Ishikawa (cell line): ENCODE results near the gene KCNJ13.

Experiments used
- CEBPB ChIP-seq: IDR thresholded peaks from 2 replicates; pipeline ENCODE4 v1.6.1; 2012
- CREB1 ChIP-seq: IDR thresholded peaks from 2 replicates; pipeline ENCODE4 v1.6.1; 2012; ENCODE audit warnings: low read depth
- EGR1 ChIP-seq: IDR thresholded peaks from 2 replicates; pipeline ENCODE4 v1.6.1; 2012
- RAD21 ChIP-seq: IDR thresholded peaks from 2 replicates; pipeline ENCODE4 v1.6.1; 2012; ENCODE audit warnings: low read depth
- TAF1 ChIP-seq: IDR thresholded peaks from 2 replicates; pipeline ENCODE4 v1.6.1; 2012; ENCODE audit warnings: low read depth, mild to moderate bottlenecking
- TEAD4 ChIP-seq: IDR thresholded peaks from 2 replicates; pipeline ENCODE4 v1.6.1; 2012
- YY1 ChIP-seq: IDR thresholded peaks from 2 replicates; pipeline ENCODE4 v1.6.1; 2012; ENCODE audit warnings: low read depth
- TF ChIP-seq, protein P1 (sequence below): IDR thresholded peaks from 2 replicates; pipeline ENCODE4 v1.6.1; 2012; ENCODE audit warnings: low read depth, mild to moderate bottlenecking
- TF ChIP-seq, protein P2 (sequence below): IDR thresholded peaks from 2 replicates; pipeline ENCODE4 v1.6.1; 2012

DNA sequence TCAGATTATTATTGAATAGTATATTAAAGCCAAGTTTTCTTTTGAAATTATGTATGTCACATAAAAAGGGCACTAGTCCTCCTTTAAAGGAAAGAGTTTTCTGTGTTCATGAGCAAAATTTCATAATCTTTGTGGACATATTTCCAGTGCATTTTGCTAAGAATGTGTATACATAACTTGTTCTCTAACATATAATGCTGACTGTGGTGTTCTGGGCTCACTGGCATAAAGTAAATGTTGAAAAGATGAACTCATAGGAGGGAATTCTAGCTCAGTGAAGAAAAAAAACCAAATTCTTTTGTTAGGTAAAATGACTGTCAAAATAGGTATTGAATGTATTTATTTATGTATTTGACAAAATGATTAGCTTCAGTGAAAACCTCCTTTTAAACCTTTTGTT, 6.2 kb downstream of the KCNJ13 start:
- TF ChIP-seq TEAD4 (no peak), RAD21 (no peak), YY1 (no peak), TAF1 (no peak), EGR1 (no peak), CEBPB (no peak), CREB1 (no peak)
- TF ChIP-seq, protein P1, sequence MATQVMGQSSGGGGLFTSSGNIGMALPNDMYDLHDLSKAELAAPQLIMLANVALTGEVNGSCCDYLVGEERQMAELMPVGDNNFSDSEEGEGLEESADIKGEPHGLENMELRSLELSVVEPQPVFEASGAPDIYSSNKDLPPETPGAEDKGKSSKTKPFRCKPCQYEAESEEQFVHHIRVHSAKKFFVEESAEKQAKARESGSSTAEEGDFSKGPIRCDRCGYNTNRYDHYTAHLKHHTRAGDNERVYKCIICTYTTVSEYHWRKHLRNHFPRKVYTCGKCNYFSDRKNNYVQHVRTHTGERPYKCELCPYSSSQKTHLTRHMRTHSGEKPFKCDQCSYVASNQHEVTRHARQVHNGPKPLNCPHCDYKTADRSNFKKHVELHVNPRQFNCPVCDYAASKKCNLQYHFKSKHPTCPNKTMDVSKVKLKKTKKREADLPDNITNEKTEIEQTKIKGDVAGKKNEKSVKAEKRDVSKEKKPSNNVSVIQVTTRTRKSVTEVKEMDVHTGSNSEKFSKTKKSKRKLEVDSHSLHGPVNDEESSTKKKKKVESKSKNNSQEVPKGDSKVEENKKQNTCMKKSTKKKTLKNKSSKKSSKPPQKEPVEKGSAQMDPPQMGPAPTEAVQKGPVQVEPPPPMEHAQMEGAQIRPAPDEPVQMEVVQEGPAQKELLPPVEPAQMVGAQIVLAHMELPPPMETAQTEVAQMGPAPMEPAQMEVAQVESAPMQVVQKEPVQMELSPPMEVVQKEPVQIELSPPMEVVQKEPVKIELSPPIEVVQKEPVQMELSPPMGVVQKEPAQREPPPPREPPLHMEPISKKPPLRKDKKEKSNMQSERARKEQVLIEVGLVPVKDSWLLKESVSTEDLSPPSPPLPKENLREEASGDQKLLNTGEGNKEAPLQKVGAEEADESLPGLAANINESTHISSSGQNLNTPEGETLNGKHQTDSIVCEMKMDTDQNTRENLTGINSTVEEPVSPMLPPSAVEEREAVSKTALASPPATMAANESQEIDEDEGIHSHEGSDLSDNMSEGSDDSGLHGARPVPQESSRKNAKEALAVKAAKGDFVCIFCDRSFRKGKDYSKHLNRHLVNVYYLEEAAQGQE = no peak
- TF ChIP-seq, protein P2, sequence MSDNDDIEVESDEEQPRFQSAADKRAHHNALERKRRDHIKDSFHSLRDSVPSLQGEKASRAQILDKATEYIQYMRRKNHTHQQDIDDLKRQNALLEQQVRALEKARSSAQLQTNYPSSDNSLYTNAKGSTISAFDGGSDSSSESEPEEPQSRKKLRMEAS = no peak
